ENCODE data around the gene MTA3.

GRCh38 chr2:42557306-42557705 is 11.1 kb upstream of the MTA3 start:
- no peak for TF ChIP-seq POLR2AphosphoS5 (IDR thresholded peaks at IDR 0.05; ENCODE audit: borderline replicate concordance, low read depth, low read length)
- no peak for TF ChIP-seq EZH2 (IDR thresholded peaks at IDR 0.05)
